Esophagus muscularis mucosa (tissue), 4 donors: ENCODE data around the gene BCR. TPM values are rescaled to one million over a fixed set of nuclear protein-coding genes. Genes with fewer than 3 reads are reported as not detected.

Experiments used
- DNase-seq: peaks from one replicate; pipeline ENCODE4 v3.0.0-alpha.2; 2017; ENCODE audit errors: extremely low spot score
- H3K27ac ChIP-seq, 4 donors: fragments of 200-600 bp; sonication (generic); replicated peaks in 1 of 4; 1 replicate in 3 of 4; 2 replicates in 1 of 4; pipeline ENCODE4 v1.5.1; 2016 to 2019; ENCODE audit warnings: mild to moderate bottlenecking in 1 of 4
- H3K27me3 ChIP-seq, 4 donors: fragments of 200-600 bp; sonication (generic); one replicate each; pipeline versions ENCODE4 v1.5.1 to v1.6.0; 2016 to 2019
- H3K36me3 ChIP-seq, 4 donors: fragments of 200-600 bp; sonication (generic); one replicate each; pipeline ENCODE4 v1.5.1; 2016 to 2019
- H3K4me1 ChIP-seq, 4 donors: fragments of 200-600 bp; sonication (generic); one replicate each; pipeline ENCODE4 v1.5.1; 2016 to 2019
- H3K4me3 ChIP-seq, 4 donors: fragments of 200-600 bp; sonication (generic); 1 replicate in 2 of 4; 2 replicates in 2 of 4; pipeline ENCODE4 v1.5.1; 2016 to 2019; ENCODE audit warnings: mild to moderate bottlenecking in 4 of 4, moderate library complexity in 1 of 4
- H3K9me3 ChIP-seq, 4 donors: fragments of 200-600 bp; sonication (generic); 1 replicate in 3 of 4; 2 replicates in 1 of 4; pipeline ENCODE4 v1.5.1; 2016 to 2019
- EP300 ChIP-seq: sonication (generic); formaldehyde crosslinking; IDR thresholded peaks from one replicate; pipeline ENCODE4 v1.6.1; 2017; ENCODE audit warnings: antibody characterized with exemption
- POLR2A ChIP-seq: fragments of 450-650 bp; IDR thresholded peaks from one replicate; pipeline ENCODE4 v1.6.1; 2017; ENCODE audit warnings: antibody characterized with exemption, moderate library complexity, mild to moderate bottlenecking, low read depth
- POLR2AphosphoS5 ChIP-seq, 2 donors: sonication (generic); formaldehyde crosslinking; IDR thresholded peaks; one replicate each; pipeline ENCODE4 v1.6.1; 2017; ENCODE audit warnings: antibody characterized with exemption in 2 of 2
- WGBS: methylation state at CpG from one replicate; pipeline ENCODE4 v1.1.5; 2018; 5-methylcytosine and 5-hydroxymethylcytosine counted together
- intact Hi-C: fragments of 100-400 bp; cut with DNase I; formaldehyde crosslinking; loops from one replicate; pipeline ENCODE4 v1.15.1; 2023
- total RNA-seq, 4 donors: library from RNA; depleted of rRNA; stranded (reverse); fragments of >200 nt; gene quantifications; one replicate each; pipeline versions ENCODE4 v1.1.0 to v1.2.1, GENCODE V29; 2016
- TF ChIP-seq, protein P1 (sequence below), 3 experiments: fragments of 200-600 bp in 2 of 3; fragments of 450-650 bp in 1 of 3; sonication (generic) in 2 of 3; IDR thresholded peaks; one replicate each; pipeline ENCODE4 v1.5.1; 2017 to 2019; ENCODE audit warnings: antibody characterized with exemption in 3 of 3, mild to moderate bottlenecking in 2 of 3, moderate library complexity in 1 of 3

BCR gene
- total RNA-seq, 4 donors from 2014 or later: 35.7 to 58.5 (median 48.0) TPM

DNA sequence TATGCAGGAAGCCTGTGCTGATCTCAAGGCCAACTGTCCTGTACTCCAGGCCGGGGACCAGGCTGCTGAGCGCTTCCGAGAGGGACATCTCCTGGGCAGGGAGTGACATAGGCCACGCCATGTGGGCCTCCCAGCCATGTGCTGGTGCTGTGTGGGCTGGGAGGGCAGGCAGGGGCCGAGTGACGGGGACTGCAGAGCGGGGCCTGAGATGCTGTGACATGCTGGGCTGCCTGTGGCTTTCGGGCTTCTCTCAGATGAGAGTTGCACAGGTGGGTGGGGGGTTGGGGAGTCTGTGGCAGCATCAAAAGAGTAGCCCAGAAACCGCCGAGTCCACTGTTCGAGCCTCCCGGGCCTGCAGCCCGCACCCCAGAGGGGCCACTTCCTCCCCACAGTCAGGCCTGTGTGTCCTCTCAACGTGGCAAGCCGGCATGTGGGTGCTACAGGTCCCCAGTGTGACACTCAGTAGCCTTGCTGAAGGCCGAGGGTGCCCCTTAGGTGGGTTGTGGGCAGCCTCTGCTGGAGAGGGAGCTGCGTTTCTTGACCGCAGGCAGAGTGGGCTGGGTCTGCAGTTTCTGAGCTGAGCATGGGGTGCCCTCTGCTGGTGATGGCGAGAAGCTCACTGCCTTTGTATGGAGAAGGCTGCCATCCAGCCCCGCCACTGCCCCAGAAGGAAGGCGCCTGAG lies 101.2 kb downstream of the BCR start:
- peak; percentile 97 for DNase-seq

DNA sequence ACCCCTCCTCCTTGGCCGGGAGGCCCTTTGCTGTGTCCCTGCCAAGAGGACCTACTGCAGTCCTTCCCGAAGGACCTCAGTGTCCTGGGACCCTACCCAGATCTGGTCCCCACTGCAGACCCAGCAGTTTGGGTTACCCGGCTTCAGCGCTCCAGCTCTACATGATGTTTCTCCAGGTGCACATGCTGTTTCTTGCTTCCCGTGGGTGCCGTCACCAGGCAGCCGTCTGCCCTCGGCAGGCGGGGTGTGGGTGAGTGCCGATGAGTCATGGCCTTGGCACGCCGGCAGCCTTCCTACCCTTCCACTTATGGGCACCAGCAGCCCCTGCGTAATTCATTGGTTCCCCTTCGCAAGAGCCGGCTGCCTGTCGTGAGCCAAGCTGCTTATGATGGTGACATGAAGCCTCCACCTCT lies 101.8 kb downstream of the BCR start:
- H3K4me3 ChIP-seq: peak overlapping the region in 3 of 4 donors; percentile 27 to 36 (median 29)
- peaks cover 48 to 89% (median 86%) of the 10 kb centered on the region in 4 donors for H3K4me1 ChIP-seq
- no peaks in the 10 kb centered on the region for H3K27me3 ChIP-seq
- H3K27ac ChIP-seq: peak overlapping the region; percentile 83 to 90 (median 88)
- peaks cover 0 to 71% (median 57%) of the 10 kb centered on the region in 4 donors for H3K36me3 ChIP-seq
- TF ChIP-seq EP300 (peak; percentile 79), POLR2AphosphoS5 (IDR thresholded peaks at IDR 0.05) (peak; percentile 87 to 90), POLR2A (no peak)
- TF ChIP-seq, protein P1, sequence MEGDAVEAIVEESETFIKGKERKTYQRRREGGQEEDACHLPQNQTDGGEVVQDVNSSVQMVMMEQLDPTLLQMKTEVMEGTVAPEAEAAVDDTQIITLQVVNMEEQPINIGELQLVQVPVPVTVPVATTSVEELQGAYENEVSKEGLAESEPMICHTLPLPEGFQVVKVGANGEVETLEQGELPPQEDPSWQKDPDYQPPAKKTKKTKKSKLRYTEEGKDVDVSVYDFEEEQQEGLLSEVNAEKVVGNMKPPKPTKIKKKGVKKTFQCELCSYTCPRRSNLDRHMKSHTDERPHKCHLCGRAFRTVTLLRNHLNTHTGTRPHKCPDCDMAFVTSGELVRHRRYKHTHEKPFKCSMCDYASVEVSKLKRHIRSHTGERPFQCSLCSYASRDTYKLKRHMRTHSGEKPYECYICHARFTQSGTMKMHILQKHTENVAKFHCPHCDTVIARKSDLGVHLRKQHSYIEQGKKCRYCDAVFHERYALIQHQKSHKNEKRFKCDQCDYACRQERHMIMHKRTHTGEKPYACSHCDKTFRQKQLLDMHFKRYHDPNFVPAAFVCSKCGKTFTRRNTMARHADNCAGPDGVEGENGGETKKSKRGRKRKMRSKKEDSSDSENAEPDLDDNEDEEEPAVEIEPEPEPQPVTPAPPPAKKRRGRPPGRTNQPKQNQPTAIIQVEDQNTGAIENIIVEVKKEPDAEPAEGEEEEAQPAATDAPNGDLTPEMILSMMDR (IDR thresholded peaks at IDR 0.05): peak in 1 of 3 experiments; percentile 37
- no peak for DNase-seq
- WGBS: 15% methylated on average over 11 of the region's 16 CpGs
- no peaks in the 10 kb centered on the region for H3K9me3 ChIP-seq
- intact Hi-C loops: loop anchor here (1.0 kb wide), 1 partner anchor 104 kb away; no protein-coding TSS in a partner anchor

More for the DNA sequence above, 101.2 kb downstream of the BCR start:
- Histone ChIP-seq H3K27ac (peak overlapping the region; percentile 83 to 90 (median 88)), H3K9me3 (no peaks in the 10 kb centered on the region), H3K27me3 (no peaks in the 10 kb centered on the region), H3K4me1 (peaks cover 48 to 89% (median 86%) of the 10 kb centered on the region in 4 donors), H3K4me3 (peak overlapping the region in 3 of 4 donors; percentile 27 to 36 (median 29)), H3K36me3 (peaks cover 0 to 70% (median 54%) of the 10 kb centered on the region in 4 donors)
- intact Hi-C loops: loop anchor here (1.0 kb wide), 1 partner anchor 103 kb away; no protein-coding TSS in a partner anchor
- TF ChIP-seq, protein P1 (IDR thresholded peaks at IDR 0.05): peak; percentile 95 to 97 (median 96)
- TF ChIP-seq EP300: no peak
- 100% methylated on average over 1 of the region's 21 CpGs for WGBS

DNA sequence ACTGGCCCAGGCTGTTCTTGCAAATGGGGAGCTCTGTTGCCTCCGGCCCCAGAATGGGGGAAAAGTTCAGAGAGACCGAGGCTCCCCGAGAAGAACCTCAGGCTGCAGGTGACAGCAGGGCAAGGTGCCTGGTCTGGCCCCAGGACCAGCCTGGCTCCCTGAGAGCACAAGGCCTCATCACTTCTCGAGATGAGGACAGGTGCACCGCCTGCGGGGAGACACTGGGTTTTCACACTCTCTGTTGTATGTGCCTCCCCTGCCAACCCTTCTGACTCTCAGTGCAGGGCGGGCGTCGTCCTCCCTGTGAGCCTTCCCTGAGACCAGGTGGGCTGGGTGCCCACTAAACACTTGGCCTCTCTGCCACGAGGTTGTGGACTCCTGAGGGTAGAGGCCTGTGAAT lies 102.2 kb downstream of the BCR start:
- Histone ChIP-seq H3K9me3 (no peaks in the 10 kb centered on the region), H3K27ac (peak overlapping the region; percentile 83 to 90 (median 88)), H3K4me1 (peaks cover 48 to 89% (median 86%) of the 10 kb centered on the region in 4 donors), H3K36me3 (peaks cover under 1 to 71% (median 59%) of the 10 kb centered on the region in 4 donors), H3K4me3 (no peak overlapping the region), H3K27me3 (no peaks in the 10 kb centered on the region)
- intact Hi-C loops: loop anchor here (1.0 kb wide), 1 partner anchor 104 kb away; no protein-coding TSS in a partner anchor
- DNase-seq: no peak
- WGBS: 63% methylated on average over 2 of the region's 10 CpGs
- TF ChIP-seq POLR2AphosphoS5 (IDR thresholded peaks at IDR 0.05) (peak in 1 of 2 donors; percentile 2), EP300 (no peak)

DNA sequence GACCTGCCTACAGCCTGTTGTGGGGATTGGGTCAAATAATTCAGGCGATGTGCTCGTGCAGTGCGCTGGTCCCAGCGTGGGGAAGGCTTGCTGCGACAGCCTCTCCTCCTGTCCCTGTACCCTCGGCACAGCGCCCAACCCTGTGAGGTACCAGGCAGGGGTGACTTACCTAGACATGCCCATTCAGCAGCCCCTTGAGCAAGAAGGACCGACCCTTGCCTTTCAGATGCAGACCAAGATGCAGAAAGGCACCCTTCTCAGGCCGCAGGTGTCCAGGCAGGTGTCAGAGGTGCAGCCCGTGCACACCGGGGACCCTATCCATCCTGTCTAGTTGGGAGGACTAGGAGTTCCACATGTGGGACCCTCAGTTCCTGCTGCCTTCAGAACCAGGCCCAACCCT lies 102.7 kb downstream of the BCR start:
- peaks cover 5 to 71% (median 61%) of the 10 kb centered on the region in 4 donors for H3K36me3 ChIP-seq
- WGBS: 100% methylated on average over 8 of the region's 11 CpGs
- H3K27ac ChIP-seq: peak overlapping the region; percentile 83 to 90 (median 88)

More for the DNA sequence above, 102.7 kb downstream of the BCR start:
- Histone ChIP-seq H3K4me3 (no peak overlapping the region), H3K4me1 (peaks cover 47 to 85% (median 84%) of the 10 kb centered on the region in 4 donors), H3K27me3 (no peaks in the 10 kb centered on the region), H3K9me3 (no peaks in the 10 kb centered on the region)
- no peak for DNase-seq
- intact Hi-C loops: loop anchor here (1.0 kb wide), 1 partner anchor 105 kb away; no protein-coding TSS in a partner anchor
- TF ChIP-seq, protein P1 (IDR thresholded peaks at IDR 0.05): no peak
- TF ChIP-seq POLR2A (no peak), EP300 (no peak), POLR2AphosphoS5 (IDR thresholded peaks at IDR 0.05) (no peak)
